SK-N-SH (cell line): Measurements from ENCODE around the gene ARL5A.

Source experiments
- ELF1 ChIP-seq: IDR thresholded peaks from 2 replicates; pipeline ENCODE4 v1.4.0; 2012
- GABPA ChIP-seq: IDR thresholded peaks from 2 replicates; pipeline ENCODE4 v1.4.0; 2012; ENCODE audit warnings: low read depth, mild to moderate bottlenecking
- TF ChIP-seq, protein P1 (sequence below): fragments of 200-600 bp; sonication (generic); IDR thresholded peaks from 2 replicates; pipeline ENCODE4 v1.6.1; 2017; ENCODE audit warnings: antibody characterized with exemption, mild to moderate bottlenecking, moderate library complexity
- TF ChIP-seq, protein P2 (sequence below): IDR thresholded peaks from 2 replicates; pipeline ENCODE4 v1.6.1; 2012; ENCODE audit warnings: mild to moderate bottlenecking, low read depth, low read length, moderate library complexity

DNA sequence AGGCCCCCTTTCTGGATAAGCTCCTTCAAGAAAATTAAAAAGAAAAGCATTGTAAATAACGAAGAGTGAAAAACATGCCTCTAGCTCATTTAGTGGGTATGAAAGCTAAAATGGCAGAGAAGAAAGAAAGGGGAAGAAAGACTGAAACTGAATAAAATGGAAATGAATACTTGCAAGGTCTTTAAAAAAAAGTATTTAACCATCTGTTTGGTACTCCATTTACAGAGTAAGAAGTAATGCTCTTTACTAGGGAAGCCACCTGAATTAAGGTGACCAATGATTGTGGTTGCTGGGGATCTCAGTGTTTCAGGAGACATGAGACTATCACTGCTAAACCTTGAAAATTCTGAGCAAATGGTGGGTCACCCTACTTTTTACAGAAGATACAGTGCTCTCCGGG lies 17.7 kb upstream of the ARL5A start:
- TF ChIP-seq, protein P1, sequence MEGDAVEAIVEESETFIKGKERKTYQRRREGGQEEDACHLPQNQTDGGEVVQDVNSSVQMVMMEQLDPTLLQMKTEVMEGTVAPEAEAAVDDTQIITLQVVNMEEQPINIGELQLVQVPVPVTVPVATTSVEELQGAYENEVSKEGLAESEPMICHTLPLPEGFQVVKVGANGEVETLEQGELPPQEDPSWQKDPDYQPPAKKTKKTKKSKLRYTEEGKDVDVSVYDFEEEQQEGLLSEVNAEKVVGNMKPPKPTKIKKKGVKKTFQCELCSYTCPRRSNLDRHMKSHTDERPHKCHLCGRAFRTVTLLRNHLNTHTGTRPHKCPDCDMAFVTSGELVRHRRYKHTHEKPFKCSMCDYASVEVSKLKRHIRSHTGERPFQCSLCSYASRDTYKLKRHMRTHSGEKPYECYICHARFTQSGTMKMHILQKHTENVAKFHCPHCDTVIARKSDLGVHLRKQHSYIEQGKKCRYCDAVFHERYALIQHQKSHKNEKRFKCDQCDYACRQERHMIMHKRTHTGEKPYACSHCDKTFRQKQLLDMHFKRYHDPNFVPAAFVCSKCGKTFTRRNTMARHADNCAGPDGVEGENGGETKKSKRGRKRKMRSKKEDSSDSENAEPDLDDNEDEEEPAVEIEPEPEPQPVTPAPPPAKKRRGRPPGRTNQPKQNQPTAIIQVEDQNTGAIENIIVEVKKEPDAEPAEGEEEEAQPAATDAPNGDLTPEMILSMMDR = no peak
- TF ChIP-seq GABPA (no peak), ELF1 (no peak)
- TF ChIP-seq, protein P2, sequence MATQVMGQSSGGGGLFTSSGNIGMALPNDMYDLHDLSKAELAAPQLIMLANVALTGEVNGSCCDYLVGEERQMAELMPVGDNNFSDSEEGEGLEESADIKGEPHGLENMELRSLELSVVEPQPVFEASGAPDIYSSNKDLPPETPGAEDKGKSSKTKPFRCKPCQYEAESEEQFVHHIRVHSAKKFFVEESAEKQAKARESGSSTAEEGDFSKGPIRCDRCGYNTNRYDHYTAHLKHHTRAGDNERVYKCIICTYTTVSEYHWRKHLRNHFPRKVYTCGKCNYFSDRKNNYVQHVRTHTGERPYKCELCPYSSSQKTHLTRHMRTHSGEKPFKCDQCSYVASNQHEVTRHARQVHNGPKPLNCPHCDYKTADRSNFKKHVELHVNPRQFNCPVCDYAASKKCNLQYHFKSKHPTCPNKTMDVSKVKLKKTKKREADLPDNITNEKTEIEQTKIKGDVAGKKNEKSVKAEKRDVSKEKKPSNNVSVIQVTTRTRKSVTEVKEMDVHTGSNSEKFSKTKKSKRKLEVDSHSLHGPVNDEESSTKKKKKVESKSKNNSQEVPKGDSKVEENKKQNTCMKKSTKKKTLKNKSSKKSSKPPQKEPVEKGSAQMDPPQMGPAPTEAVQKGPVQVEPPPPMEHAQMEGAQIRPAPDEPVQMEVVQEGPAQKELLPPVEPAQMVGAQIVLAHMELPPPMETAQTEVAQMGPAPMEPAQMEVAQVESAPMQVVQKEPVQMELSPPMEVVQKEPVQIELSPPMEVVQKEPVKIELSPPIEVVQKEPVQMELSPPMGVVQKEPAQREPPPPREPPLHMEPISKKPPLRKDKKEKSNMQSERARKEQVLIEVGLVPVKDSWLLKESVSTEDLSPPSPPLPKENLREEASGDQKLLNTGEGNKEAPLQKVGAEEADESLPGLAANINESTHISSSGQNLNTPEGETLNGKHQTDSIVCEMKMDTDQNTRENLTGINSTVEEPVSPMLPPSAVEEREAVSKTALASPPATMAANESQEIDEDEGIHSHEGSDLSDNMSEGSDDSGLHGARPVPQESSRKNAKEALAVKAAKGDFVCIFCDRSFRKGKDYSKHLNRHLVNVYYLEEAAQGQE = no peak
